ENCODE results near the gene ARMCX6. TPM values are rescaled to one million over a fixed set of nuclear protein-coding genes. Genes with fewer than 3 reads are reported as not detected.
A peak's percentile ranks its signal among the peaks of the same experiment; 100 is the strongest.

Gene ARMCX6
- total and polyA plus RNA-seq, 2 of the 8 experiments (the other 6 are each of a cell fraction or from before 2014, with no cell fraction given) = 24.9 to 40.0 TPM

GRCh38 chrX:101659601-101660063 lies 41.8 kb upstream of the ARMCX6 start, which contains the start of gene ARMCX2 (continued):
- peak; percentile 92 for TF ChIP-seq USF2 (IDR thresholded peaks at IDR 0.05; ENCODE audit: low read length)
- TF ChIP-seq POLR2A (IDR thresholded peaks at IDR 0.05; ENCODE audit: control extremely low read depth in 1 of 2, low read depth in 2 of 2, low read length in 2 of 2) = peak; percentile 86 to 95
- TF ChIP-seq FOSL1 (IDR thresholded peaks at IDR 0.05; ENCODE audit: insufficient read depth, low read depth, low read length) = no peak
